HG03342 (cell line): ENCODE data around the gene RABGAP1.

Experiments
- ATAC-seq: cut with Tn5 transposase; IDR thresholded peaks from one replicate; pipeline ENCODE4 v1.9.1; 2021; ENCODE audit warnings: mild to moderate bottlenecking, moderate library complexity; ENCODE audit not compliant: unreplicated experiment

The RABGAP1 gene

GRCh38 chr9:123149067-123149466 lies 208.2 kb downstream of the RABGAP1 start:
- ATAC-seq, result no peak

DNA sequence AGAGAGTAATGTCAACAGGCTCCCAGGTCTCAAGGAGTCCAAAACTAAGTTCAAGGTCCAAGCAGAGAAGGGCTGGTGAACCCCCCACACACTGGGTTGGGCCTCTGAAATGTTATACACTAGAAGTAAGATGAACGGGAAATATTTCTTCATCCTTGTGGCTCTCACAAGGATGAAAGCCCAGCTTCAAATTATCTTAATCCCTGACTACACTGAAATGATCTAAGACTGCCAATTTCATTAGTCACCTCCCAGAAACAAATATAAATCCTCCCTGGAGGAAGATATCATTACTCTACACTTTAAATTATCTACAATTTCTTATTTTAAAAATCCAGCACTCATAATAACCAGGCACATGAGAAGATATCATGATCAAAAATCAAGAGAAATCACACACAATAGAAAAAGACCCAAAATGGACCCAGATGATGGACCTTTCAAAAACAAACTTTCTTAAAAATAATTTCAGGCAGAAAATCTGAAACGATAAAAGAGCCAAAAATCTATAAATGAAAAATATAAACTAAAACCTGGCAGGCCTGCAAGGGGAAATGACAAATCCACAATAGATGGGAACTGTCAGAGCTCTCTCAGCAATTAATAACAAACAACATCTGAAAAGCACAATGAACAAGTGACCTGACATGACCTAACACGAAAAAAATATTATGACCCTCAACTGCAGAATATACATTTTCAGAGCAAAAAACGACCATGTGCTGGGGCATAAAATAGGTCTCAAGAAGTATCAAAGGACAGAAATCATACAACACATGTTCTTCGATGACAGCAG lies 210.1 kb downstream of the RABGAP1 start:
- ATAC-seq, result no peak
